IMR-90 (cell line): ENCODE data around the gene CRAMP1. TPM values are rescaled to one million over a fixed set of nuclear protein-coding genes. Genes with fewer than 3 reads are reported as not detected.

Source experiments
- ATAC-seq: fragments of 200-7000 bp; cut with Tn5 transposase; 2 replicates; pipeline ENCODE4 v1.9.1; 2020; ENCODE audit warnings: low read depth, mild to moderate bottlenecking, moderate library complexity
- BruUV-seq: library from RNA; stranded (reverse); fragments of 400-500 nt; replicated peaks from 2 replicates; lab custom pipeline; 2021; lab: Mats Ljungman, UMichigan
- CTCF ChIA-PET: fragments of 300-600 bp; formaldehyde crosslinking; extraction: SDS; loops from one replicate; lab custom pipeline; 2021; ENCODE audit warnings: antibody characterized with exemption; lab: Yijun Ruan, JAX
- POLR2A ChIA-PET: fragments of 300-600 bp; sonication (Branson Sonifier 250); formaldehyde crosslinking; loops from one replicate; lab custom pipeline; 2022; ENCODE audit warnings: antibody characterized with exemption; ENCODE audit not compliant: unreplicated experiment; lab: Charles Lee
- DNase-seq: peaks from one replicate; pipeline ENCODE4 v3.0.0; 2013
- H2AFZ ChIP-seq: replicated peaks from 2 replicates; pipeline ENCODE3; 2013; ENCODE audit warnings: low read length, mild to moderate bottlenecking; ENCODE audit not compliant: poor library complexity
- H2AK5ac ChIP-seq: 2 replicates; pipeline ENCODE4 v1.6.1; 2013; ENCODE audit warnings: low read depth, low read length, inconsistent platforms
- H2AK9ac ChIP-seq: replicated peaks from 2 replicates; pipeline ENCODE3; 2013; ENCODE audit warnings: mild to moderate bottlenecking, low read depth, low read length, moderate library complexity; ENCODE audit not compliant: poor library complexity
- H2BK120ac ChIP-seq: 2 replicates; pipeline ENCODE4 v1.6.1; 2013; ENCODE audit warnings: low read depth, low read length, inconsistent platforms
- H2BK15ac ChIP-seq: 3 replicates; pipeline ENCODE4 v1.6.1; 2013; ENCODE audit warnings: low read depth, low read length, inconsistent platforms
- H2BK20ac ChIP-seq: 2 replicates; pipeline ENCODE4 v1.6.1; 2013; ENCODE audit warnings: low read depth, mild to moderate bottlenecking, inconsistent platforms, low read length, moderate library complexity
- H2BK5ac ChIP-seq: 2 replicates; pipeline ENCODE4 v1.6.1; 2013; ENCODE audit warnings: mild to moderate bottlenecking, low read depth, low read length, inconsistent platforms; ENCODE audit not compliant: poor library complexity, severe bottlenecking
- H3K14ac ChIP-seq: replicated peaks from 2 replicates; pipeline ENCODE4 v1.6.1; 2013; ENCODE audit warnings: low read depth, low read length, inconsistent platforms
- H3K18ac ChIP-seq: 2 replicates; pipeline ENCODE4 v1.6.1; 2013; ENCODE audit warnings: low read depth, low read length, control low read depth
- H3K23ac ChIP-seq: 2 replicates; pipeline ENCODE4 v1.6.1; 2013; ENCODE audit warnings: low read depth, low read length, inconsistent platforms
- H3K27ac ChIP-seq: 2 replicates; pipeline ENCODE4 v1.5.1; 2013; ENCODE audit warnings: mild to moderate bottlenecking, control low read depth, low read length; ENCODE audit not compliant: insufficient read depth
- H3K27me3 ChIP-seq: 2 replicates; pipeline ENCODE4 v1.6.1; 2013; ENCODE audit warnings: low read length; ENCODE audit not compliant: control insufficient read depth, insufficient read depth
- H3K36me3 ChIP-seq: 2 replicates; pipeline ENCODE4 v1.6.1; 2013; ENCODE audit warnings: low read length, mixed read lengths; ENCODE audit not compliant: control insufficient read depth, insufficient read depth
- H3K4ac ChIP-seq: 2 replicates; pipeline ENCODE4 v1.6.1; 2013; ENCODE audit warnings: low read depth, low read length, inconsistent platforms
- H3K4me1 ChIP-seq: 2 replicates; pipeline ENCODE4 v1.6.1; 2013; ENCODE audit warnings: low read length, mixed read lengths; ENCODE audit not compliant: control insufficient read depth, insufficient read depth
- H3K4me2 ChIP-seq: 2 replicates; pipeline ENCODE4 v1.6.1; 2013; ENCODE audit warnings: low read depth, mild to moderate bottlenecking, control low read depth, low read length, moderate library complexity
- H3K4me3 ChIP-seq: 2 replicates; pipeline ENCODE4 v1.5.1; 2013; ENCODE audit warnings: low read depth, mild to moderate bottlenecking, control low read depth, low read length, moderate library complexity; ENCODE audit not compliant: insufficient read depth
- H3K56ac ChIP-seq: 2 replicates; pipeline ENCODE4 v1.6.1; 2013; ENCODE audit warnings: low read length, inconsistent platforms; ENCODE audit not compliant: insufficient read depth; ENCODE audit errors: extremely low read depth
- H3K79me1 ChIP-seq, 2 experiments: 2 replicates each; pipeline ENCODE4 v1.6.1; 2013; ENCODE audit warnings: low read length in 2 of 2, inconsistent platforms in 1 of 2, low read depth in 1 of 2
- H3K9ac ChIP-seq: 2 replicates; pipeline ENCODE4 v1.6.1; 2013; ENCODE audit warnings: low read depth, low read length, control low read depth
- H3K9me1 ChIP-seq: 2 replicates; pipeline ENCODE4 v1.6.1; 2013; ENCODE audit warnings: low read length, inconsistent platforms; ENCODE audit not compliant: insufficient read depth
- H3K9me3 ChIP-seq: 2 replicates; pipeline ENCODE4 v1.6.1; 2013; ENCODE audit warnings: low read length; ENCODE audit not compliant: control insufficient read depth, insufficient read depth
- H4K20me1 ChIP-seq: 2 replicates; pipeline ENCODE4 v1.6.1; 2013; ENCODE audit warnings: low read length, inconsistent platforms; ENCODE audit not compliant: insufficient read depth
- H4K5ac ChIP-seq: 2 replicates; pipeline ENCODE4 v1.6.1; 2013; ENCODE audit warnings: mild to moderate bottlenecking, low read depth, low read length, control low read depth
- H4K8ac ChIP-seq, 2 experiments: 2 replicates each; pipeline ENCODE4 v1.6.1; 2013; ENCODE audit warnings: low read depth in 2 of 2, low read length in 2 of 2, control low read depth in 1 of 2, inconsistent platforms in 1 of 2
- H4K91ac ChIP-seq: 2 replicates; pipeline ENCODE4 v1.6.1; 2013; ENCODE audit warnings: low read depth, low read length, inconsistent platforms; ENCODE audit not compliant: insufficient read depth
- FOS ChIP-seq: fragments of 150-350 bp; IDR thresholded peaks from 2 replicates; pipeline ENCODE4 v1.6.1; 2016; ENCODE audit warnings: low read depth, low read length
- MAFK ChIP-seq: IDR thresholded peaks from 2 replicates; pipeline ENCODE4 v1.6.1; 2012; ENCODE audit warnings: low read depth, low read length, improper control_type of control experiment
- POLR2A ChIP-seq: IDR thresholded peaks from 2 replicates; pipeline ENCODE4 v1.6.1; 2012; ENCODE audit warnings: mild to moderate bottlenecking, low read depth, low read length
- RAD21 ChIP-seq: IDR thresholded peaks from 2 replicates; pipeline ENCODE4 v1.6.1; 2012; ENCODE audit warnings: low read length, improper control_type of control experiment
- WGBS, 2 experiments: methylation state at CpG; one replicate each; pipeline versions ENCODE4 v1.1.5 to v1.1.7; 2013; ENCODE audit warnings: missing lambda C conversion rate in 2 of 2; ENCODE audit not compliant: insufficient read length in 1 of 2; ENCODE audit errors: extremely low coverage in 2 of 2; 5-methylcytosine and 5-hydroxymethylcytosine counted together
- dilution Hi-C: fragments of 300-500 bp; cut with HindIII; formaldehyde crosslinking; loops from one replicate; pipeline ENCODE4 v1.14.3; 2018; ENCODE audit warnings: low sequenced_read_pairs; ENCODE audit not compliant: unreplicated experiment
- in situ Hi-C: fragments of 300-500 bp; cut with MboI; formaldehyde crosslinking; loops from 3 replicates; pipeline ENCODE4 v1.14.3; 2019; ENCODE audit warnings: low sequenced_read_pairs, inconsistent platforms, mixed read lengths
- intact Hi-C: fragments of 100-400 bp; cut with micrococcal nuclease; formaldehyde crosslinking; loops from 2 replicates; pipeline ENCODE4 v1.10.0; 2022
- polyA plus RNA-seq, 3 experiments: library from polyadenylated mRNA; depleted of rRNA; stranded (reverse); fragments of >200 nt; gene quantifications; 2 replicates each; pipeline ENCODE4 v1.2.3, GENCODE V29; 2012; ENCODE audit warnings: low replicate concordance in 1 of 3
- total RNA-seq: library from RNA; depleted of rRNA; stranded (reverse); fragments of >200 nt; gene quantifications from 2 replicates; pipeline ENCODE4 v1.2.3, GENCODE V29; 2012
- TF ChIP-seq, protein P1 (sequence below): conservative IDR thresholded peaks from 2 replicates; pipeline ENCODE4 v1.5.1; 2012; ENCODE audit warnings: mild to moderate bottlenecking, low read depth, low read length, improper control_type of control experiment

Gene CRAMP1
- total and polyA plus RNA-seq, 2 of the 4 experiments (the other 2 are of a cell fraction): 3.2 to 12.0 TPM

DNA sequence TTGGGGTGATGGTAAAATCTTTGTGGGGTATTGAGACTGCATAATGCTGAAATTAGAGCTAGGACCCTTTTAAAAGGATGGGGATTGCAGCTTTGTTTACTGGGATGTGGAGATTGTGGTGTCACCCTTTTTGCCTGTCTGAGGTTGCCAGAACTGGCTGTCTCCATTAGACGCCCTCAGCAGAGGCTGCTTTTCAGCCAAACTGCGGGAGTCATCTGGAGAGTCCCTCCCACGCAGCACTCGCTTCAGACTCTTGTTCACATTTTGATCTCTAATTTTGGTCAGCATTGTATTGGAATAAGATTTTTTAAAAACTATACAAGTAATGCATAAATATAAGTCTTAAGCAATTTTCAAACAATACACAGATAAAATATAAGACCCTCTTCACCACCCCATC is 38.0 kb downstream of the CRAMP1 start:
- Histone ChIP-seq H3K9me1 (peaks cover 30% of the 10 kb centered on the region), H4K5ac (no peak overlapping the region), H4K8ac (no peak overlapping the region), H2BK120ac (no peak overlapping the region), H3K4me3 (no peak overlapping the region), H3K4ac (no peak overlapping the region), H3K27ac (no peak overlapping the region), H2AK9ac (no peak overlapping the region), H3K36me3 (peaks cover 55% of the 10 kb centered on the region), H2BK5ac (no peak overlapping the region), H4K91ac (no peak overlapping the region), H3K18ac (no peak overlapping the region), H2AFZ (no peak overlapping the region), H3K4me1 (peaks cover 3% of the 10 kb centered on the region; the same call in 1 of the 2 replicates), H3K4me2 (no peak overlapping the region), H2AK5ac (no peak overlapping the region), H2BK20ac (no peak overlapping the region), H3K14ac (no peak overlapping the region), H3K9me3 (no peaks in the 10 kb centered on the region), H4K20me1 (peaks cover 41% of the 10 kb centered on the region), H3K27me3 (no peaks in the 10 kb centered on the region), H2BK15ac (no peak overlapping the region), H3K23ac (no peak overlapping the region), H3K79me1 (peaks cover 29 to 59% of the 10 kb centered on the region in 2 experiments), H3K9ac (no peak overlapping the region), H3K56ac (no peak overlapping the region)
- TF ChIP-seq, protein P1, sequence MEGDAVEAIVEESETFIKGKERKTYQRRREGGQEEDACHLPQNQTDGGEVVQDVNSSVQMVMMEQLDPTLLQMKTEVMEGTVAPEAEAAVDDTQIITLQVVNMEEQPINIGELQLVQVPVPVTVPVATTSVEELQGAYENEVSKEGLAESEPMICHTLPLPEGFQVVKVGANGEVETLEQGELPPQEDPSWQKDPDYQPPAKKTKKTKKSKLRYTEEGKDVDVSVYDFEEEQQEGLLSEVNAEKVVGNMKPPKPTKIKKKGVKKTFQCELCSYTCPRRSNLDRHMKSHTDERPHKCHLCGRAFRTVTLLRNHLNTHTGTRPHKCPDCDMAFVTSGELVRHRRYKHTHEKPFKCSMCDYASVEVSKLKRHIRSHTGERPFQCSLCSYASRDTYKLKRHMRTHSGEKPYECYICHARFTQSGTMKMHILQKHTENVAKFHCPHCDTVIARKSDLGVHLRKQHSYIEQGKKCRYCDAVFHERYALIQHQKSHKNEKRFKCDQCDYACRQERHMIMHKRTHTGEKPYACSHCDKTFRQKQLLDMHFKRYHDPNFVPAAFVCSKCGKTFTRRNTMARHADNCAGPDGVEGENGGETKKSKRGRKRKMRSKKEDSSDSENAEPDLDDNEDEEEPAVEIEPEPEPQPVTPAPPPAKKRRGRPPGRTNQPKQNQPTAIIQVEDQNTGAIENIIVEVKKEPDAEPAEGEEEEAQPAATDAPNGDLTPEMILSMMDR: no peak
- TF ChIP-seq MAFK (no peak), RAD21 (no peak), POLR2A (no peak), FOS (no peak)
- in situ Hi-C loops: no loop called here
- no peak for ATAC-seq
- intact Hi-C loops: no loop called here
- ChIA-PET POLR2A (no interaction called here), CTCF (no interaction called here)
- BruUV-seq: no TSS peak
- dilution Hi-C loops: no loop called here
- DNase-seq: no peak
- 80% methylated on average over 1 of the region's 4 CpGs; no CpG with 5 or more reads in 1 of the 2 experiments for WGBS, 2 experiments
